ENCODE results near the gene LVRN.
"Not testable (repeated sequence)": the region's sequence is repeated elsewhere in the genome, so short reads cannot be mapped to it uniquely, and the experiment has no call there.

Gene LVRN, protein sequence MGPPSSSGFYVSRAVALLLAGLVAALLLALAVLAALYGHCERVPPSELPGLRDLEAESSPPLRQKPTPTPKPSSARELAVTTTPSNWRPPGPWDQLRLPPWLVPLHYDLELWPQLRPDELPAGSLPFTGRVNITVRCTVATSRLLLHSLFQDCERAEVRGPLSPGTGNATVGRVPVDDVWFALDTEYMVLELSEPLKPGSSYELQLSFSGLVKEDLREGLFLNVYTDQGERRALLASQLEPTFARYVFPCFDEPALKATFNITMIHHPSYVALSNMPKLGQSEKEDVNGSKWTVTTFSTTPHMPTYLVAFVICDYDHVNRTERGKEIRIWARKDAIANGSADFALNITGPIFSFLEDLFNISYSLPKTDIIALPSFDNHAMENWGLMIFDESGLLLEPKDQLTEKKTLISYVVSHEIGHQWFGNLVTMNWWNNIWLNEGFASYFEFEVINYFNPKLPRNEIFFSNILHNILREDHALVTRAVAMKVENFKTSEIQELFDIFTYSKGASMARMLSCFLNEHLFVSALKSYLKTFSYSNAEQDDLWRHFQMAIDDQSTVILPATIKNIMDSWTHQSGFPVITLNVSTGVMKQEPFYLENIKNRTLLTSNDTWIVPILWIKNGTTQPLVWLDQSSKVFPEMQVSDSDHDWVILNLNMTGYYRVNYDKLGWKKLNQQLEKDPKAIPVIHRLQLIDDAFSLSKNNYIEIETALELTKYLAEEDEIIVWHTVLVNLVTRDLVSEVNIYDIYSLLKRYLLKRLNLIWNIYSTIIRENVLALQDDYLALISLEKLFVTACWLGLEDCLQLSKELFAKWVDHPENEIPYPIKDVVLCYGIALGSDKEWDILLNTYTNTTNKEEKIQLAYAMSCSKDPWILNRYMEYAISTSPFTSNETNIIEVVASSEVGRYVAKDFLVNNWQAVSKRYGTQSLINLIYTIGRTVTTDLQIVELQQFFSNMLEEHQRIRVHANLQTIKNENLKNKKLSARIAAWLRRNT

DNA sequence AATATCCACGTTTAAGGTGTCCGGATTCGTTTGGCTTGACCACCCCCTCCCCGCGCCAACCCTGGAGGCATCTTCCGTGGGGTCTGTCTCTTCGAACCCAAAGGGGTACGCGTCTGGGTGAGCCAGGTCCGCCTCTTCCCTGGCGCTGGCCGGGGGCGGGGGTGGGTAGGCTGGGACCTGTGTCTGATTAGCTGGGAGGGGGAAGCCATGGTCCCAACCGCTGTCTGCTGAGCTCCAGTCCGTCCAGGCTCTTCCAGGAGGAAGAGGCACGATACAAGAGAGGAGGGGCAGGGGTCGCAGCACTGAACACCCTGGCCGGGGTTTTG, at the start of gene LVRN:
TSS of gene LVRN (plus strand) at position 237 of the 326 bp plus-strand sequence. CDS start 143 bp downstream, outside the sequence.
- peaks cover 19% of the 10 kb centered on the region for H3K27me3 Mint-ChIP-seq
- ATAC-seq (ENCODE audit: low read depth) (no peak), DNase-seq (ENCODE audit: low spot score in 2 of 2) (peak in 1 of 2 donors; percentile 22)
- H3K9me3 Mint-ChIP-seq, result no peaks in the 10 kb centered on the region
- peak within 1 kb of the TSS; percentile 60 for H3K4me3 Mint-ChIP-seq
- no peaks in the 10 kb centered on the region for H3K36me3 Mint-ChIP-seq
- peaks cover 5% of the 10 kb centered on the region for H3K4me1 Mint-ChIP-seq
- no peak within 1 kb of the TSS for H3K27ac Mint-ChIP-seq

DNA sequence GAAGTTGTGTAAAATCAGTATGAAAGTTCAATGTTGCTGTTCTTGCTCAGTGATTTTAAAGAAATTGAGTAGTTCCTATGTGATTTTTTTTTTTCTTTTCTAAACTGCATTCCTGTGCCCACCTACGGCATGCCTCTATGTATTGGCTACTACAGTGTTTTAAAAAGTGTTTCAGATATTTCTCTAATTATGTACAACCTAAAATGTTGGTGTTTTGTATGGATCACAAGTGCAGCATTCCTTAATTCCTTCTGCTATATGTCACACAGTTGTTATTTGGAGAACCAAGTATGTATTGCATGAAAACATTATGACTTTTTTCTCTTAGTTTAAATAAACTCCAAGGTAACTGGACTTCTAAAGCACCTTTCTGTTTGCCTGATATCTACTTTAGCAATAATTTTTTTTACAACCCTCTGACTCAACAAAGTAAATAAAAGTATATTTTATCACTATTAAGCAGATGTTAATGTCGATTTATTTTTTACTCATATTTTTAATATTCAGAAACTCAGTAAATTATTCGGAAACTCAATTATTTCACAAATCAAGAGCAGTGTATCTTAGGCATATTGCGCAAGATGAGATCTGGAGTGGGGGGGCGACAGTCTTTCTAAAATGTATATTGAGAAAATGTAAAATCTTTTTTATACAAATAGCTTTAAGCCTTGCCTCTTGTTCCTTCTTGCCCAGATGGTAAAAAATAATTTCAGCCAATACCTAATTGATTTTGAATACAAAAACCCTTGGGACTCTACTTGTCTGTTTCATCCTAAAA, 48.5 kb upstream of the LVRN start:
- H3K27me3 Mint-ChIP-seq; H3K4me3 Mint-ChIP-seq; ATAC-seq (ENCODE audit: low read depth); H3K9me3 Mint-ChIP-seq; H3K4me1 Mint-ChIP-seq; DNase-seq (ENCODE audit: low spot score in 2 of 2); H3K27ac Mint-ChIP-seq: not testable (repeated sequence)
- H3K36me3 Mint-ChIP-seq, result peaks cover 10% of the 10 kb centered on the region

DNA sequence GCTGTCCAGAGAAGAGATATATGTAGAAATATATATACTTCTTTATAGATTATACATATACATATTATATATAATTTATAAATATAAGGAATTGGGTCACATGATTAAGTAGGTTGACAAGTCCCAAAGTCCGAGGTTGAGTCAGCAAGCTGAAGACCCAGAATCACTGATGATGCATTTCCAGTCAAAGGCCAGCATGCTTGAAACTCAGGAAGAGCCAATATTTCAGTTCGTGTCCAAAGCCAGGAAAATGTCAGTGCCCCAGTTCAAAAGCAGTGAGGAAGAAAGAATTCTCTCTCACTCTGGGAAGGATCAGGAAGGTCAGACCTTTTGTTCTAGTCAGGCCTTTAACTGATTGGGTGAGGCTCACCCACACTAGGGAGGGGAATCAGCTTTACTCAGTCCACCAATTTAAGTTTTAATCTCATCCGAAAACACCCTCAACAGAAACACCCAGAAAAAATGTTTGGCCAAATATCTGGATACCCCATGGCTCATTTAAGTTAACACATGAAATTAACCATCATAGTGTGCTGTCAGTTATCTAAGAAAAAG, 42.0 kb upstream of the LVRN start:
- H3K4me3 Mint-ChIP-seq, result no peak overlapping the region
- no peaks in the 10 kb centered on the region for H3K9me3 Mint-ChIP-seq
- no peak for DNase-seq (ENCODE audit: low spot score in 2 of 2)
- H3K36me3 Mint-ChIP-seq, result peaks cover 6% of the 10 kb centered on the region
- ATAC-seq (ENCODE audit: low read depth), result no peak
- no peak overlapping the region for H3K27ac Mint-ChIP-seq
- H3K27me3 Mint-ChIP-seq, result no peaks in the 10 kb centered on the region
- H3K4me1 Mint-ChIP-seq, result no peaks in the 10 kb centered on the region

DNA sequence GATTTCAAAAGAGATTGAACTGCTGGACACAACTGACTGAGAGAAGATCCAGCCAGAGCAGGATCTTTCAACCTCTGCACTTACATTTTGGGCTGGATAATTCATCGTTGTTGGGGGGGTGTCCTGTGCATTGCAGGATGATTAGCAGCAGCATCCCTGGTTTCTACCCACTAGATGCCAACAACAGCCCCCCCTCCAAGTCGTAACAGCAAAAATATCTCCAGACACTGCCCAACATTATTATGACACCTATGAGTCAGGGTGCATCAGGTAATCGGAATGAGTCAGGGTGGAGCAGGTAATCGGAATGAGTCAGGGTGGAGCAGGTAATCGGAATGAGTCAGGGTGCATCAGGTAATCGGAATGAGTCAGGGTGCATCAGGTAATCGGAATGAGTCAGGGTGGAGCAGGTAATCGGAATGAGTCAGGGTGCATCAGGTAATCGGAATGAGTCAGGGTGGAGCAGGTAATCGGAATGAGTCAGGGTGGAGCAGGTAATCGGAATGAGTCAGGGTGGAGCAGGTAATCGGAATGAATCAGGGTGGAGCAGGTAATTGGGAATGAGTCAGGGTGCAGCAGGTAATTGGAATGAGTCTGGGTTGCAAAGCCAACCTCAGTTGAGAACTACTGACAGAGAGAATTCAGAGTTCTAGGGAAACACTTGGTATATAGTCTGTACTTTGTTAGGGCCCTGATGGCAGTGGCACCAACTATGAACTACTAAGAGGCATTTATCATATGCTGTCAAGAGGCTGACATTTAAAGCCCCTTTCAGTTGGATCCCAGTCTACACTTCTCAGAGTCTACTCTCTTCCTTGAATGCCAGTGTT, 33.5 kb upstream of the LVRN start:
- H3K4me3 Mint-ChIP-seq; H3K4me1 Mint-ChIP-seq; H3K9me3 Mint-ChIP-seq; ATAC-seq (ENCODE audit: low read depth); DNase-seq (ENCODE audit: low spot score in 2 of 2); H3K36me3 Mint-ChIP-seq; H3K27ac Mint-ChIP-seq; H3K27me3 Mint-ChIP-seq: not testable (repeated sequence)

DNA sequence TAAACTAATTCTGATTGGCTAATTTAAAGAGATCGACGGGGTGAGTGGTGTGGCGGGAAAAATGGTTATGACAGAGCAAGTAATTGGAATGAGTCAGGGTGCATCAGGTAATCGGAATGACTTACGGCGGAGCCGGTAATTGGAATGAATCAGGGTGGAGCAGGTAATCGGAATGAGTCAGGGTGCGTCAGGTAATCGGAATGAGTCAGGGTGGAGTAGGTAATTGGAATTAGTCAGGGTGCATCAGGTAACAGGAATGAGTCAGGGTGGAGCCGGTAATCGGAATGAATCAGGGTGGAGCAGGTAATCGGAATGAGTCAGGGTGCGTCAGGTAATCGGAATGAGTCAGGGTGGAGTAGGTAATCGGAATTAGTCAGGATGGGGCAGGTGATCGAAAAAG, 32.1 kb upstream of the LVRN start:
- H3K4me1 Mint-ChIP-seq; H3K9me3 Mint-ChIP-seq; H3K27me3 Mint-ChIP-seq; H3K36me3 Mint-ChIP-seq; H3K27ac Mint-ChIP-seq; DNase-seq (ENCODE audit: low spot score in 2 of 2); ATAC-seq (ENCODE audit: low read depth); H3K4me3 Mint-ChIP-seq: not testable (repeated sequence)

DNA sequence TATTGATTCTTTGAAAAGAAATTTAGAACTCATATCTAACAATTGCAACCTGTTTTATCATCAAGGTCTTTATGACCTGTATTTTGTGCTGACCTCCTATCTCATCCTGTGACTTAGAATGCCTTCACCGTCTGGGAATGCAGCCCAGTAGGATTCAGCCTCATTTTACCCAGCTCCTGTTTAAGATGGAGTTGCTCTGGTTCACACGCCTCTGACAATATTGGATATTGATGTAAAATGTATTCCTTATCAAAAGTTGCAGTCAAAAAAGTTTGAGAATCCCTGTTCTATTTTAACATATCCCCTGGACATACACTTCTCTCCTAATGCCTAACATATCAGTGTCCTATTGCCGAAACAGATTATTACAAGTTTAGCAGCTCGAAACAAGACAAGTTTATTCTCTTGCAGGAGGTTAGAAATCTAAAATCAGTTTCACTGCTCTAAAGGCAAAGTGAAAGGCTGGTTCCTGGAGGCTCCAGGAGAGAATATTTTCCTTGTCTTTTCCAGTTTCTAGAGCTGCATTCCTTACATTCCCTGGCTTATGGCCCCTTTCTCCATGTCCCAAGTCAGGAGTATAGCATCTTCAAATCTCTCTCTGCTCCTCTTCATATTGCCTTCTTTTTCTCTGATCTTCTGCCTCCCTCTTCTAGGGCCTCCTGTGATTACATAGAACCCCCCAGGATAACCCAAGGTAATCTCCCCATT, 31.5 kb upstream of the LVRN start:
- Mint-ChIP-seq H3K4me1 (no peaks in the 10 kb centered on the region), H3K36me3 (no peaks in the 10 kb centered on the region), H3K27me3 (no peaks in the 10 kb centered on the region), H3K9me3 (no peaks in the 10 kb centered on the region), H3K4me3 (no peak overlapping the region), H3K27ac (no peak overlapping the region)
- DNase-seq (ENCODE audit: low spot score in 2 of 2) (no peak), ATAC-seq (ENCODE audit: low read depth) (no peak)

DNA sequence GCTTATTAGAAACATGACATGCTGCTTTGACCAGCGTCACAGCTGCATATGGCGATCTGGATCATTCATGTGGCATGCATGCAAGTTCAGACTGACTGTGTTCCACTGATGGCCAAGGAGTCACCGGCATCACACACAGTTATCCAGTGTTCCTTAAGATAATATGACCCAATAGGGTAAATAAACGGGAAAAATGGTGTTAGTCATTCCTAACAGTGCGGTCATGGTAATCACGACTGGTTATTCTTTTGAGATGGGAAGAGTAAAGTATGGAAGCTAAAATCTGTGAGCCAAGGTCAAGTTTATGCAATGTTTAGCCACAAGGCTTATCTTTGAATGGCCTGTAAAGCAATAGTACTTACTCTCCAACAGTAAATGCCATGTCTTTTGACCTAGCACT, 29.3 kb upstream of the LVRN start:
- no peaks in the 10 kb centered on the region for H3K4me1 Mint-ChIP-seq
- no peaks in the 10 kb centered on the region for H3K9me3 Mint-ChIP-seq
- no peaks in the 10 kb centered on the region for H3K36me3 Mint-ChIP-seq
- no peak overlapping the region for H3K4me3 Mint-ChIP-seq
- H3K27ac Mint-ChIP-seq, result no peak overlapping the region
- no peaks in the 10 kb centered on the region for H3K27me3 Mint-ChIP-seq
- DNase-seq (ENCODE audit: low spot score in 2 of 2) (no peak), ATAC-seq (ENCODE audit: low read depth) (no peak)

DNA sequence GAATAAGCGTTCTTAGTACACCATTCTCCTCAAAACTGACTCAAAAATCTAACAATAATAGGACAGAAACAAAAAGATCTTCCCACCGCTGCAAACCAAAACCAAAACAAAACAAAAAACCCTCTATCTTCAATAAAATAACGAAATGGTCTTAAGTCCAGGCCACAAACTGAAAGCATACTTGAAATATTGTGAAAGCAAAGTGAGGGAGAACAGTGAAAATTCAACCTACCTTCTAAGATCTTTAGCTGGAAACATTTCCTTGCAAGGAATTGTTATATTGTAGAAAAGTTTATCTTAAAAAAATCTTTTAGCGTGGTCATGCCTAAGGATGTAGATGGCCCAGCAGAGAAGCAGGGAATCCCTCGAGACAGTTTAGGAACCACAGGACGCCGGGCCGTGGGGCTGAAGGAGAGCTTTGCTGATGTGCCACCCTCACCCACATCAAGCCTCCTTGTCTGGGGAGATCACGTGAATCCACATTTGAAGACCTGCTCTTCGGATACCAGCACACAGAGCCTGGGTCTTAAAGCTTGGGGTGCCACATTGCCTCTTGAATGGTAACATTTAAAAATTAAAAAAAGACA, 27.8 kb upstream of the LVRN start:
- no peak overlapping the region for H3K27ac Mint-ChIP-seq
- DNase-seq (ENCODE audit: low spot score in 2 of 2) (no peak), ATAC-seq (ENCODE audit: low read depth) (no peak)
- H3K27me3 Mint-ChIP-seq, result no peaks in the 10 kb centered on the region
- H3K9me3 Mint-ChIP-seq, result no peaks in the 10 kb centered on the region
- H3K4me1 Mint-ChIP-seq, result no peaks in the 10 kb centered on the region
- no peaks in the 10 kb centered on the region for H3K36me3 Mint-ChIP-seq
- no peak overlapping the region for H3K4me3 Mint-ChIP-seq

DNA sequence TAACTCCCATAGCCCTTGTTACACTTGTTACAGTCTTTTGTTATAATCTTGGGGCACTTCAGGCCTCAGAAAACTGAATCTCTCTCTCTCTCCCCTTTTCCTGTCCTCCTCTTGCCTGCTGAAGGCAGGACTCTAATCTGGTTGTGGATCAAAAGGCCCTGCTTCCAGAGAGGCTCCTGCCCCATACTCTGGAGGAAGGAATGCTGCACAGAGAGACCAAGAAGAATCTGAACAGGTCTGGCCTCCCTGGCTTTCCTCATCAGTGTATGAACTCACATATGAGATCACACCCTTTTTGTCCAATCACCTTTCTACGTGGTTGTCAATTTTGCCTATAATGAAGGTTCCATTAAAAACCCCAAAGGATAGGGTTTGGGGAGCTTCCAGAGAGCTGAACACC, 26.2 kb upstream of the LVRN start:
- ATAC-seq (ENCODE audit: low read depth), result no peak
- no peak overlapping the region for H3K4me3 Mint-ChIP-seq
- no peaks in the 10 kb centered on the region for H3K9me3 Mint-ChIP-seq
- H3K4me1 Mint-ChIP-seq, result no peaks in the 10 kb centered on the region
- no peak for DNase-seq (ENCODE audit: low spot score in 2 of 2)
- H3K36me3 Mint-ChIP-seq, result no peaks in the 10 kb centered on the region
- H3K27ac Mint-ChIP-seq, result no peak overlapping the region
- peaks cover 1% of the 10 kb centered on the region for H3K27me3 Mint-ChIP-seq

DNA sequence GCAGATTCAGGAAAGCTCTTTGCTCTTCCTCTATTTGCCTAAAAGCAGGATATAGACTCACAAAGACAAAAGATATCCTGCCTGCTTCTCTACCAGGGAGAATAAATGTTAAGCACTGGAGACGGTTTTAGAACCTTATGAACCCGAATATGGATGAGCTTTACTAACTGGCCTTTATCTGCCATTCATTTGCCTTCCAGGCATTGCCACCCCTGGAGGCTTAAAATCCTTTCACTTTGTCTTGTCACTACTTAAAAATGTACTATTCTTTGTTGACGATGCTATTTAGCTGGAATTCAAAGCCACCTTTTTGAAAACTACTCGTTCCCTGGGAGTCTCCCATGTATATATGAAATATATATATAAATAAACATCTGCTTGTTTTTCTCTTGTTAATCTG, 23.2 kb upstream of the LVRN start:
- Mint-ChIP-seq H3K36me3 (no peaks in the 10 kb centered on the region), H3K27ac (no peak overlapping the region), H3K4me3 (no peak overlapping the region), H3K27me3 (peaks cover 2% of the 10 kb centered on the region), H3K9me3 (peaks cover 2% of the 10 kb centered on the region), H3K4me1 (no peaks in the 10 kb centered on the region)
- ATAC-seq (ENCODE audit: low read depth) (no peak), DNase-seq (ENCODE audit: low spot score in 2 of 2) (no peak)

DNA sequence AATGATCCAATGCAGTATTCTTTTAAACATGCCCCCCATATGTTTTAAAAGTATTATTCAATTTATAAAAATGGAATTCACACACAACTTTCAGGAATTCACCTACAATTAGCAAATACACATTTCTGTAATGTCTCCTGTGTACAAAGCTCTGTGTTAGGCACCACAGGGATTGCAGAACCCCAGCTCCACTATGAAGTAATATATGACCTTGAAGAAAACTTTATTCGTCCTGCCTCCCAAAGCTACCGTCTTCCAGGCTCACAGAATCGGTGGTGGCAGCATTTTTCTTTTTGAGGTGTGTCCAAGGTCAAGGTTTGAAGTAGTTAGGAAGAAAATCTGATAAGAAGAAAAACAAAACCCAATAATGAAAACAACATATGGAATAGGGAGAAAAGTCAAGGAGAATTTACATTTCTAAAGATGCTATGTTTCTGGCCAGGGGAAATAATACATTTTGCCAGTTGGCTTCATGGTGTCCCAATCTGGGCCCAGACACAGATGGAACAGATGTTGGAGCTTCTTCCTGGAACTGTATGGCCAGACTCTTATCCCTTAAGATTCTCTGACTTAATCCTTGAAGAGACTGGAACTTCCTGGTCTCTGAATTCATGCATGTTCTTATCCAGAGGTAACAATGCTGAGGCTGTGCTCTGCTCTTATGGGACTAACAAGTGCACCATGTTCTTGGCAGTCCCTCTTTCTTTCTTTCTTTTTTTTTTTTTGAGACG, 22.0 kb upstream of the LVRN start:
- Mint-ChIP-seq H3K4me1 (no peaks in the 10 kb centered on the region), H3K27me3 (peaks cover 2% of the 10 kb centered on the region), H3K9me3 (peaks cover 2% of the 10 kb centered on the region), H3K36me3 (no peaks in the 10 kb centered on the region), H3K27ac (no peak overlapping the region), H3K4me3 (no peak overlapping the region)
- ATAC-seq (ENCODE audit: low read depth), result no peak
- DNase-seq (ENCODE audit: low spot score in 2 of 2), result no peak

All from memory B cell (primary cell).